Astrocyte of the cerebellum (primary cell): ENCODE results near the gene GNG2.

Source experiments
- DNase-seq: peaks from one replicate; pipeline ENCODE4 v3.0.0-alpha.2; 2011; ENCODE audit warnings: low read depth
- H3K4me3 ChIP-seq: 2 replicates; pipeline ENCODE4 v1.5.1; 2011; ENCODE audit warnings: mild to moderate bottlenecking, low read depth, low read length, moderate library complexity
- CTCF ChIP-seq: IDR thresholded peaks from 2 replicates; pipeline ENCODE4 v1.5.1; 2012; ENCODE audit warnings: low read length, low read depth, moderate library complexity, mild to moderate bottlenecking; ENCODE audit errors: missing control alignments
- in situ Hi-C: cut with HindIII; loops from 2 replicates; pipeline ENCODE4 v1.10.0; 2017; ENCODE audit warnings: low sequenced_read_pairs

Gene GNG2

DNA sequence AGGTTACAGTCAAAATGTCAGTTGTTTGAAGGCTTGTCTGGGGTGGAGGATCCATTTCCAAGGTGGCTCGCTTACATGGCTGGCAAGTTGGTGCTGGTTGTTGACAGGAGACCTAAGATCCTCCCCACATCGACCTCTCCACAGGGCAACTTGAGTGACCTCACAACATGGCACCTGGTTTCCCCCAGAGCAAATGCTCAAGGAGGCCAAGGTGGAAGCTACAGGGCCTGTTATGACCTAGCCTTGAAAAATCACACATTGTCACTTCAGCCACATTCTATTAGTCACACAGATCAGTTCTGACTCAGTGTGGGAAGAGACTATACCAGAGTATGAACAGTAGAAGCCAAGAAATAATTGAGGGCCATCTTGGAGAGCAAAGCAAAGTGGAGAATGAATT is 11.3 kb upstream of the GNG2 start:
- no peak for DNase-seq
- no peak overlapping the region for H3K4me3 ChIP-seq
- in situ Hi-C loops, result no loop called here
- no peak for TF ChIP-seq CTCF

DNA sequence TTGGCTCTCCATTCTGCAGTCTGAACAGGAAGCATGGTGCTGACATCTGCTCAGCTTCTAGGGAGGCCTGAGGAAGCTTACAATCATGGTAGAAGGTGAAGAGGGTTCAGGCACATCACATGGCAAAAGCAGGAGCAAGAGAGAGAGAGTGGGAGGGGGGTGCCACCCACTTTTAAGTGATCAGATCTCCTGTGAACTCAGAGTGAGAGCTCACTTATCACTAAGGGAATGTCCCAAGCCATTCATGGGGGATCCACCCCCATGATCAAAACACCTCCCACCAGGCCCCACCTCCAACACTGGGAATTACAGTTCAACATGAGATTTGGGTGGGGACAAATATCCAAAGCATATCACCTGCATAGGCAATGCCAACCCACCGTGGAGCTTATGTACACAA is 9.8 kb upstream of the GNG2 start:
- TF ChIP-seq CTCF, result no peak
- in situ Hi-C loops, result no loop called here
- no peak for DNase-seq
- H3K4me3 ChIP-seq, result no peak overlapping the region

GRCh38 chr14:51852541-51852940 is 7.9 kb upstream of the GNG2 start:
- no peak for DNase-seq
- no peak overlapping the region for H3K4me3 ChIP-seq
- no peak for TF ChIP-seq CTCF
- in situ Hi-C loops, result no loop called here

- no peak for TF ChIP-seq CTCF
- DNase-seq, result no peak
- in situ Hi-C loops, result no loop called here
- H3K4me3 ChIP-seq, result no peak overlapping the region
Measured at GRCh38 chr14:51855234-51855633, 5.2 kb upstream of the GNG2 start.

- H3K4me3 ChIP-seq, result no peak overlapping the region
- in situ Hi-C loops, result no loop called here
- TF ChIP-seq CTCF, result no peak
- no peak for DNase-seq
Measured at GRCh38 chr14:51856792-51857296, 3.6 kb upstream of the GNG2 start.

DNA sequence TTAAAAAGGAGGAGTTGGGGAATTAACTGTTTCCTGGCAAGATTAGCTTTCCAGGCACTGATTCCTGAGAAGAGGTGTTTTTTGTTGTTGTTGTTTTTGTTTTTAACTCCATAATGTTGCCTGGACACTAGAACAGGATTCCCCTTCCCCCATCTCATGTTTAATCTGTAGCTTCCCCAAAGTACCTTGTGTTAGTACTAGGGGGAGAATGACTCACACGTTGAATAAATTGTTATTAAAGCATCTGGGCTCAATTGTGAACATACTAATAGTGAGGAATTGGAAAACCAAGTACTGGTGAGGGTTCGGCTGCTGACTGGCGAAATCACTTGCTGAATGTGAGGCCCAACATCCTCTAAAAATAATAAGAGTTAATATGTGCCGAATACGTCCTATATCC is 1.3 kb upstream of the GNG2 start:
- no peak overlapping the region for H3K4me3 ChIP-seq
- no peak for TF ChIP-seq CTCF
- DNase-seq, result no peak
- in situ Hi-C loops, result no loop called here
